ENCODE data around the gene PCNX3.

DNA sequence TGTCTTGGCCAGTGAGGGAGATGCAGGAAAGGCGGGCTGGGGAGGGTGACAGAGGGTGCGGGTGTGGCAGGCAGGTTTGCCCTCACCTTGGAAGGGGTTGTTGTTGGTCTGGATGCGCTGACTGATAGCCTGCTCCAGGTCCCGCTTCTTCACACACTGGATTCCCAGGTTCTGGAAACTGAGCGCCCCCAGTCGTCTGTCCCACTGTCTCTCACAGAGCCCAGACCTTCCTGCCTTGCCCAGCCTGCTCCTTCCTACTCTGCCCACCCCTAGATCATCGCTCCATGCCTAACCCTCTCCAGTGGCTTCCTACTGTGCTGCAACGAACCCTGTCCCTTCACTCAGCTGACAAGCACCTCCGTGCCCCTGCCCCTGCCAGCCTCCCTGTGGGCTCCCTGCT lies 44.5 kb downstream of the PCNX3 start:
- TF ChIP-seq POLR2A (IDR thresholded peaks at IDR 0.05; ENCODE audit: low read depth, low read length) (no peak), POLR2AphosphoS5 (IDR thresholded peaks at IDR 0.05; ENCODE audit: low read depth, low read length) (no peak; the same call in 1 of the 2 replicates)
